ENCODE data around the gene DEPP1.

DNA sequence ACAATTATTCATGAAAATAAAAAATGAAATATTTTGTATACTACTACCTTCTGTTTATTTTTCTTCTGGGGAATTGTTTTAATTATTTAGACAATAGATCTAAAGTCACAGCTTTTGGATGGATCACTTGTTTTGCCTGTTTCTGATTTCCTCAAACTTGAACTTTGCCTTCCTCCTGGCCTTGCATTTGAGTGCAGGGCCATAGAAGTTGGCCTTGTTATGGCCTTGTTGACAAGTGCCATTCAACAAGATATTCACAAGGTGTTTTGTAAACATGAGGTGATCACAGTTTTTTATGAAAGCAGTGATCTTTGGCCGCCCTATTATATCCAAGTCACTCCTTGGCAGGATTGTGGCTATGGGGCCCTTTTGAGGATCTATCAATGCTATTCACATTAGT, 26.7 kb upstream of the DEPP1 start:
- TF ChIP-seq, protein P1, sequence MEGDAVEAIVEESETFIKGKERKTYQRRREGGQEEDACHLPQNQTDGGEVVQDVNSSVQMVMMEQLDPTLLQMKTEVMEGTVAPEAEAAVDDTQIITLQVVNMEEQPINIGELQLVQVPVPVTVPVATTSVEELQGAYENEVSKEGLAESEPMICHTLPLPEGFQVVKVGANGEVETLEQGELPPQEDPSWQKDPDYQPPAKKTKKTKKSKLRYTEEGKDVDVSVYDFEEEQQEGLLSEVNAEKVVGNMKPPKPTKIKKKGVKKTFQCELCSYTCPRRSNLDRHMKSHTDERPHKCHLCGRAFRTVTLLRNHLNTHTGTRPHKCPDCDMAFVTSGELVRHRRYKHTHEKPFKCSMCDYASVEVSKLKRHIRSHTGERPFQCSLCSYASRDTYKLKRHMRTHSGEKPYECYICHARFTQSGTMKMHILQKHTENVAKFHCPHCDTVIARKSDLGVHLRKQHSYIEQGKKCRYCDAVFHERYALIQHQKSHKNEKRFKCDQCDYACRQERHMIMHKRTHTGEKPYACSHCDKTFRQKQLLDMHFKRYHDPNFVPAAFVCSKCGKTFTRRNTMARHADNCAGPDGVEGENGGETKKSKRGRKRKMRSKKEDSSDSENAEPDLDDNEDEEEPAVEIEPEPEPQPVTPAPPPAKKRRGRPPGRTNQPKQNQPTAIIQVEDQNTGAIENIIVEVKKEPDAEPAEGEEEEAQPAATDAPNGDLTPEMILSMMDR (IDR thresholded peaks at IDR 0.05), result no peak
- TF ChIP-seq ZFX (IDR thresholded peaks at IDR 0.05; ENCODE audit: borderline replicate concordance), result no peak

Data from 22Rv1 (cell line).